ENCODE data around the gene COL4A2.

- TF ChIP-seq EZH2 (IDR thresholded peaks at IDR 0.05) (no peak), POLR2AphosphoS5 (IDR thresholded peaks at IDR 0.05; ENCODE audit: borderline replicate concordance, low read depth, low read length) (no peak), FOXP2 (optimal IDR thresholded peaks at IDR 0.05; ENCODE audit: control extremely low read depth, extremely low read length, insufficient read depth) (no peak)
Observed at GRCh38 chr13:110394371-110394841, 87.3 kb downstream of the COL4A2 start.
